Fibroblast of peridontal ligament (primary cell): ENCODE results near the gene FLOT1.

Experiments used
- DNase-seq: peaks from one replicate; pipeline ENCODE4 v3.0.0-alpha.2; 2010; ENCODE audit errors: extremely low read depth

The FLOT1 gene

GRCh38 chr6:30679765-30680535 is 62.5 kb downstream of the FLOT1 start:
- DNase-seq: no peak

GRCh38 chr6:30678964-30679726 is 63.3 kb downstream of the FLOT1 start:
- peak; percentile 75 for DNase-seq
